HCT116 (cell line): ENCODE measurements around the gene FUT6. TPM values are rescaled to one million over a fixed set of nuclear protein-coding genes. Genes with fewer than 3 reads are reported as not detected.
A peak's percentile ranks its signal among the peaks of the same experiment; 100 is the strongest.

Experiments used
- ATAC-seq: fragments of 200-7000 bp; cut with Tn5 transposase; 2 replicates; pipeline ENCODE4 v1.9.1; 2020; ENCODE audit warnings: mild to moderate bottlenecking, moderate library complexity
- BruUV-seq: library from RNA; stranded (reverse); fragments of 400-500 nt; replicated peaks from 2 replicates; lab custom pipeline; 2021; lab: Mats Ljungman, UMichigan
- CTCF ChIA-PET: fragments of 300-600 bp; sonication (Branson Sonifier 250); formaldehyde crosslinking; loops from one replicate; lab custom pipeline; 2021; ENCODE audit warnings: antibody characterized with exemption; lab: Charles Lee
- POLR2A ChIA-PET: fragments of 300-600, 350-600 bp; sonication (Branson Sonifier 250); formaldehyde crosslinking; loops from one replicate; lab custom pipeline; 2021; ENCODE audit warnings: antibody characterized with exemption; lab: Charles Lee
- RAD21 ChIA-PET, 2 experiments: fragments of 300-600 bp; sonication (Branson Sonifier 250); formaldehyde crosslinking; loops; one replicate each; lab custom pipeline; 2023; ENCODE audit warnings: low total read pairs in 2 of 2; ENCODE audit not compliant: uncharacterized antibody in 2 of 2, unreplicated experiment in 2 of 2, low non-redundant PET in 1 of 2; lab: Charles Lee
- DNase-seq: peaks from one replicate; pipeline ENCODE4 v3.0.0-alpha.2; 2010; ENCODE audit warnings: low read depth, low spot score
- H2AFZ ChIP-seq: fragments of 200-600 bp; shearing (Covaris generic), sonication (generic); 2 replicates; pipeline ENCODE4 v1.6.1; 2017; ENCODE audit warnings: low read depth, mixed run types, mixed read lengths, antibody characterized with exemption, low read length; ENCODE audit not compliant: poor library complexity, severe bottlenecking
- H3K27ac ChIP-seq: 2 replicates; pipeline ENCODE4 v1.5.1; 2012; ENCODE audit warnings: low read depth, low read length
- H3K27me3 ChIP-seq: fragments of 200-600 bp; sonication (generic); 2 replicates; pipeline ENCODE4 v1.6.1; 2016; ENCODE audit warnings: mixed run types, low read length, mixed read lengths; ENCODE audit not compliant: insufficient read depth
- H3K36me3 ChIP-seq, 2 experiments: fragments of 200-500 bp in 1 of 2; fragments of 200-600 bp in 1 of 2; sonication (Bioruptor generic) in 1 of 2; sonication (generic) in 1 of 2; 2 replicates each; pipeline versions ENCODE4 v1.5.1 to v1.6.1; 2014 to 2016; ENCODE audit warnings: low read length in 2 of 2, inconsistent platforms in 1 of 2, mixed read lengths in 1 of 2, mixed run types in 1 of 2; ENCODE audit not compliant: insufficient read depth in 2 of 2, control insufficient read depth in 1 of 2
- H3K4me1 ChIP-seq, 2 experiments: fragments of 200-600 bp in 1 of 2; sonication (generic) in 1 of 2; 2 replicates each; pipeline versions ENCODE4 v1.5.1 to v1.6.1; 2012 to 2017; ENCODE audit warnings: low read length in 2 of 2, inconsistent platforms in 1 of 2, mild to moderate bottlenecking in 1 of 2, mixed read lengths in 1 of 2, mixed run types in 1 of 2, moderate library complexity in 1 of 2; ENCODE audit not compliant: insufficient read depth in 2 of 2, control insufficient read depth in 1 of 2
- H3K4me2 ChIP-seq: fragments of 200-600 bp; sonication (generic); 2 replicates; pipeline ENCODE4 v1.6.1; 2017; ENCODE audit warnings: mixed run types, low read length, mixed read lengths
- H3K4me3 ChIP-seq, 2 experiments: fragments of 200-600 bp in 1 of 2; sonication (generic) in 1 of 2; replicated peaks in 1 of 2; 2 replicates each; pipeline ENCODE4 v1.5.1; 2011 to 2016; ENCODE audit warnings: low read length in 2 of 2, control low read depth in 1 of 2, low read depth in 1 of 2, mild to moderate bottlenecking in 1 of 2, mixed read lengths in 1 of 2, mixed run types in 1 of 2
- H3K79me2 ChIP-seq: fragments of 200-600 bp; sonication (generic); 2 replicates; pipeline ENCODE4 v1.6.1; 2017; ENCODE audit warnings: mild to moderate bottlenecking, mixed run types, low read length, moderate library complexity, mixed read lengths; ENCODE audit not compliant: insufficient read depth
- H3K9ac ChIP-seq: fragments of 200-600 bp; sonication (generic); 2 replicates; pipeline ENCODE4 v1.6.1; 2016; ENCODE audit warnings: low read length, mixed read lengths
- H3K9me2 ChIP-seq: fragments of 200-600 bp; sonication (generic), shearing (Covaris generic); 2 replicates; pipeline ENCODE4 v1.6.1; 2017; ENCODE audit warnings: mixed run types, mild to moderate bottlenecking, moderate library complexity; ENCODE audit not compliant: insufficient read depth
- H3K9me3 ChIP-seq, 2 experiments: fragments of 200-500 bp in 1 of 2; fragments of 200-600 bp in 1 of 2; sonication (Bioruptor generic) in 1 of 2; sonication (generic) in 1 of 2; 2 replicates each; pipeline ENCODE4 v1.6.1; 2014 to 2017; ENCODE audit warnings: low read length in 2 of 2, mixed read lengths in 2 of 2, inconsistent platforms in 1 of 2, low read depth in 1 of 2, mild to moderate bottlenecking in 1 of 2, mixed run types in 1 of 2, moderate library complexity in 1 of 2; ENCODE audit not compliant: control insufficient read depth in 1 of 2, insufficient read depth in 1 of 2
- H4K20me1 ChIP-seq: fragments of 200-600 bp; sonication (generic), shearing (Covaris generic); 2 replicates; pipeline ENCODE4 v1.6.1; 2017; ENCODE audit warnings: mixed run types, mild to moderate bottlenecking, moderate library complexity; ENCODE audit not compliant: insufficient read depth
- CBX3 ChIP-seq: IDR thresholded peaks from 2 replicates; pipeline ENCODE4 v1.6.1; 2012; ENCODE audit warnings: low read depth
- CEBPB ChIP-seq: IDR thresholded peaks from 2 replicates; pipeline ENCODE4 v1.6.1; 2012; ENCODE audit warnings: low read depth
- EGR1 ChIP-seq: IDR thresholded peaks from 2 replicates; pipeline ENCODE4 v1.6.1; 2012; ENCODE audit warnings: low read depth
- EZH2phosphoT487 ChIP-seq: fragments of 200-600 bp; IDR thresholded peaks from 2 replicates; pipeline ENCODE4 v1.6.1; 2018; ENCODE audit warnings: antibody characterized with exemption, borderline replicate concordance
- JUND ChIP-seq: IDR thresholded peaks from 2 replicates; pipeline ENCODE4 v1.6.1; 2012
- POLR2AphosphoS5 ChIP-seq: IDR thresholded peaks from 2 replicates; pipeline ENCODE4 v1.6.1; 2011; ENCODE audit warnings: mild to moderate bottlenecking, low read depth, low read length, moderate library complexity
- RAD21 ChIP-seq: IDR thresholded peaks from 2 replicates; pipeline ENCODE4 v1.6.1; 2012; ENCODE audit warnings: low read depth, mild to moderate bottlenecking
- SP1 ChIP-seq: IDR thresholded peaks from 2 replicates; pipeline ENCODE4 v1.6.1; 2012; ENCODE audit warnings: low read depth
- TCF7L2 ChIP-seq: IDR thresholded peaks from 2 replicates; pipeline ENCODE4 v1.7.0; 2011; ENCODE audit warnings: borderline replicate concordance, inconsistent platforms; ENCODE audit not compliant: insufficient read depth, insufficient read length; ENCODE audit errors: extremely low read depth
- YY1 ChIP-seq: IDR thresholded peaks from 2 replicates; pipeline ENCODE4 v1.6.1; 2011; ENCODE audit warnings: low read length, low read depth, moderate library complexity, mild to moderate bottlenecking; ENCODE audit not compliant: insufficient replicate concordance; ENCODE audit errors: extremely low read depth
- ZFX ChIP-seq: fragments of 450-650 bp; IDR thresholded peaks from 2 replicates; pipeline ENCODE4 v1.6.1; 2017
- intact Hi-C: fragments of 100-400 bp; cut with micrococcal nuclease; formaldehyde crosslinking; loops from 2 replicates; pipeline ENCODE4 v1.10.0; 2022
- total RNA-seq: library from RNA; stranded (reverse); gene quantifications from one replicate; pipeline ENCODE4 v1.2.1, GENCODE V29; 2021; ENCODE audit not compliant: unreplicated experiment
- TF ChIP-seq, protein P1 (sequence below), 3 experiments: fragments of 200-600 bp in 1 of 3; sonication (generic) in 1 of 3; IDR thresholded peaks in 2 of 3; conservative IDR thresholded peaks in 1 of 3; 2 replicates each; pipeline ENCODE4 v1.5.1; 2012 to 2017; ENCODE audit warnings: low read depth in 2 of 3, low read length in 2 of 3, antibody characterized with exemption in 1 of 3, borderline replicate concordance in 1 of 3, control low read depth in 1 of 3, mild to moderate bottlenecking in 1 of 3, mixed read lengths in 1 of 3, mixed run types in 1 of 3, moderate library complexity in 1 of 3; ENCODE audit not compliant: insufficient read depth in 1 of 3

Gene FUT6
- total RNA-seq, 1 experiment from 2014 or later, result not detected

DNA sequence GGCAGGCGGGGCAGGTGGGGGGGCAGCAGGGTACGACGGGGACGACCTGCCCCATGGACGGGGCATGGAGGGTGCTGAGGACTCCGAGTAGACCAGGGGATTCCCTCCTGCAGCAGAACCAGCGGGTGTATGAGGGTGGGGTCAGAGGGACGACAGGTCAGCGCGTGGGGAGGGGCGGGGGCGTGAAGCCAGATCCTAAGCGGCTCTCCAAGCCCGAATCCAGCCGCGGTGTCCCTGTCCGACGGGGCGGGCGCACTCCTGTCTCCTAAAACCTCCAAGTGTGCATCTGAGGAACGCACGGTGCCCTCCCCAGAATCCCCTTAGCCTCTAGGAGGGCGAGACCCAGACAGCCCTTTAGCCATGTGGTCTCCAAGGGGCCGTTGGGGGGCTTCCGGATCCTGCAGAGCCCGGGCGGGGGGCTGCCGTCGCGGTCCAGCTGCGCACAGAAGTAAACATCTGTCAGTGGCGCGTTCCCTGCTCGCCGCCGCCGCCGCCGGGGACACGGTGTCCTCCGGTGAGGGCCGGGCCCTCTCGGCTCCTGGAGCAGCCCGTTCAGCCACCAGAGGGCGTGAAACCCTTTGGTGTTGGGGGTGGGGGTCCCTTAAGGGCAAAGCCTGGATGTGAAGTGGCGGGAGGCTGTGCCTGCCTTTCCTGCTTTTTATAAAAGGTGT is 33.9 kb downstream of the FUT6 start (continued):
- peak; percentile 30 for TF ChIP-seq TCF7L2

GRCh38 chr19:5804516-5805461 is 34.7 kb downstream of the FUT6 start, which contains the start of gene NRTN:
Gene NRTN (plus strand): TSS chr19:5805067. CDS start chr19:5824166, 19,099 bp downstream.
- Histone ChIP-seq H3K27me3 (no peaks in the 10 kb centered on the region), H3K4me3 (peak within 1 kb of the TSS; percentile 65 to 70), H4K20me1 (no peaks in the 10 kb centered on the region), H2AFZ (peak within 1 kb of the TSS; percentile 88), H3K79me2 (no peaks in the 10 kb centered on the region), H3K9me2 (no peaks in the 10 kb centered on the region), H3K9ac (peak within 1 kb of the TSS; percentile 65), H3K9me3 (no peaks in the 10 kb centered on the region), H3K36me3 (no peaks in the 10 kb centered on the region), H3K4me1 (peaks cover 5 to 24% of the 10 kb centered on the region in 2 experiments), H3K27ac (peak within 1 kb of the TSS; percentile 24; the same call in 1 of the 2 replicates), H3K4me2 (peak within 1 kb of the TSS; percentile 94)
- ChIA-PET RAD21 (interaction anchor here (0.5 to 1.8 kb wide), 10 partner anchors 10 to 241 kb away, joined by 3 to 10 read pairs (median 4); partner anchors contain the start of genes LONP1 (in 1 of the 2) and NDUFA11 (in 1 of the 2)), CTCF (interaction anchor here (0.6 to 2.2 kb wide), 44 partner anchors 9 to 934 kb away, joined by 3 to 49 read pairs (median 4); partner anchors contain the start of genes CATSPERD, DUS3L, FUT5 and NDUFA11), POLR2A (interaction anchor here (0.9 to 1.7 kb wide), 8 partner anchors 10 to 175 kb away, joined by 3 to 22 read pairs (median 6); partner anchors contain the start of genes DUS3L and RPL36)
- no TSS peak for BruUV-seq
- TF ChIP-seq YY1, result no peak
- TF ChIP-seq RAD21, result no peak
- TF ChIP-seq CBX3, result no peak
- TF ChIP-seq, protein P1, sequence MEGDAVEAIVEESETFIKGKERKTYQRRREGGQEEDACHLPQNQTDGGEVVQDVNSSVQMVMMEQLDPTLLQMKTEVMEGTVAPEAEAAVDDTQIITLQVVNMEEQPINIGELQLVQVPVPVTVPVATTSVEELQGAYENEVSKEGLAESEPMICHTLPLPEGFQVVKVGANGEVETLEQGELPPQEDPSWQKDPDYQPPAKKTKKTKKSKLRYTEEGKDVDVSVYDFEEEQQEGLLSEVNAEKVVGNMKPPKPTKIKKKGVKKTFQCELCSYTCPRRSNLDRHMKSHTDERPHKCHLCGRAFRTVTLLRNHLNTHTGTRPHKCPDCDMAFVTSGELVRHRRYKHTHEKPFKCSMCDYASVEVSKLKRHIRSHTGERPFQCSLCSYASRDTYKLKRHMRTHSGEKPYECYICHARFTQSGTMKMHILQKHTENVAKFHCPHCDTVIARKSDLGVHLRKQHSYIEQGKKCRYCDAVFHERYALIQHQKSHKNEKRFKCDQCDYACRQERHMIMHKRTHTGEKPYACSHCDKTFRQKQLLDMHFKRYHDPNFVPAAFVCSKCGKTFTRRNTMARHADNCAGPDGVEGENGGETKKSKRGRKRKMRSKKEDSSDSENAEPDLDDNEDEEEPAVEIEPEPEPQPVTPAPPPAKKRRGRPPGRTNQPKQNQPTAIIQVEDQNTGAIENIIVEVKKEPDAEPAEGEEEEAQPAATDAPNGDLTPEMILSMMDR (IDR thresholded peaks at IDR 0.05 in 2 of 3, conservative IDR thresholded peaks at IDR 0.05 in 1 of 3; ENCODE audit: borderline replicate concordance in 1 of 3, insufficient read depth in 1 of 3, low read depth in 2 of 3, low read length in 2 of 3), result no peak
- TF ChIP-seq JUND, result no peak
- no peak for TF ChIP-seq ZFX
- TF ChIP-seq SP1, result no peak
- peak; percentile 28; the same call in 1 of the 2 replicates for TF ChIP-seq POLR2AphosphoS5
- no peak for TF ChIP-seq CEBPB
- 0 out of 2 replicates have a peak, but pooled peaks have one; percentile 44 for TF ChIP-seq EGR1
- TF ChIP-seq EZH2phosphoT487, result no peak
- DNase-seq (no peak), ATAC-seq (peak; percentile 57)
- intact Hi-C loops, result loop anchor here (1.0 to 2.0 kb wide), 3 partner anchors 22 to 218 kb away; no protein-coding TSS in a partner anchor
